Activated CD4-positive, alpha-beta memory T cell treated with anti-CD3 and anti-CD28 coated beads, Interleukin-2, amount 10 ng/mL, durations not matched to agents 7 days and 5 days (primary cell): ENCODE results near the gene KCTD3. TPM values are rescaled to one million over a fixed set of nuclear protein-coding genes. Genes with fewer than 3 reads are reported as not detected.
A peak's percentile ranks its signal among the peaks of the same experiment; 100 is the strongest.

Source experiments
- CTCF ChIA-PET: fragments of 350-600 bp; sonication (Branson Sonifier 250); formaldehyde crosslinking; loops from one replicate; lab custom pipeline; 2021; ENCODE audit warnings: antibody characterized with exemption, inconsistent platforms; lab: Charles Lee
- POLR2A ChIA-PET: fragments of 350-600 bp; sonication (Branson Sonifier 250); formaldehyde crosslinking; loops from one replicate; lab custom pipeline; 2021; ENCODE audit warnings: antibody characterized with exemption; lab: Charles Lee
- DNase-seq: peaks from one replicate; pipeline ENCODE4 v3.0.0-alpha.2; 2020
- H3K27ac Mint-ChIP-seq: one replicate; pipeline ENCODE4 v1.8.0; 2021; ENCODE audit warnings: mild to moderate bottlenecking, mixed read lengths
- H3K27me3 Mint-ChIP-seq: one replicate; pipeline ENCODE4 v1.8.0; 2021; ENCODE audit warnings: mixed read lengths
- H3K36me3 Mint-ChIP-seq: one replicate; pipeline ENCODE4 v1.8.0; 2021; ENCODE audit warnings: low read depth, mixed read lengths
- H3K4me1 Mint-ChIP-seq: one replicate; pipeline ENCODE4 v1.8.0; 2021; ENCODE audit warnings: mixed read lengths
- H3K4me3 Mint-ChIP-seq: one replicate; pipeline ENCODE4 v1.8.0; 2021; ENCODE audit warnings: mild to moderate bottlenecking, mixed read lengths
- H3K9me3 Mint-ChIP-seq: one replicate; pipeline ENCODE4 v1.8.0; 2021; ENCODE audit warnings: mixed read lengths
- total RNA-seq, 2 experiments: library from RNA; stranded (reverse); gene quantifications; one replicate each; pipeline ENCODE4 v1.2.3, GENCODE V29; 2021

The KCTD3 gene
- total RNA-seq, 2 experiments from 2014 or later, result 3.4 TPM

DNA sequence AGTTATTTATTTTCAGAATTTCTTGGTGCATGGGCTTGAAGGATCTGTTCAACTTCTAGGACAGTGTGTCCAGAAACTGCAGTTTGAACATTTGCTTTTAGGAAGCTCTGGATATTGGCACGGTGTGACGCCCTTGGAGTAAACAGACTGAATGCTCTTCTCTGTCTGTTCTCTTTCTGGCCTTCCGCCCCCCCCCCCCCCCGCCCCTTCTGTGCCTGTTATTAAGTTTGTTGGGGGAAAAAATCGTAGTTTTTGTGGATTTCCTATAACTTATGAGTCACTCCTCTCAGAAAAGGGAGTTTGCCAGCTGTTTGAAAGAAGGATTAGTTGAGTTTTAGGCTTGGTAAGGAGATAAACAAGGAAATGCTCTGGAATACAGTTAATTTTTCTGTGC, 1.2 kb downstream of the KCTD3 start:
- Mint-ChIP-seq H3K4me1 (peaks cover 25% of the 10 kb centered on the region), H3K9me3 (no peaks in the 10 kb centered on the region), H3K27me3 (peaks cover 25% of the 10 kb centered on the region), H3K4me3 (peak overlapping the region; percentile 72), H3K36me3 (no peaks in the 10 kb centered on the region), H3K27ac (peak overlapping the region; percentile 19)
- POLR2A ChIA-PET, result no interaction called here
- CTCF ChIA-PET, result no interaction called here
- no peak for DNase-seq

DNA sequence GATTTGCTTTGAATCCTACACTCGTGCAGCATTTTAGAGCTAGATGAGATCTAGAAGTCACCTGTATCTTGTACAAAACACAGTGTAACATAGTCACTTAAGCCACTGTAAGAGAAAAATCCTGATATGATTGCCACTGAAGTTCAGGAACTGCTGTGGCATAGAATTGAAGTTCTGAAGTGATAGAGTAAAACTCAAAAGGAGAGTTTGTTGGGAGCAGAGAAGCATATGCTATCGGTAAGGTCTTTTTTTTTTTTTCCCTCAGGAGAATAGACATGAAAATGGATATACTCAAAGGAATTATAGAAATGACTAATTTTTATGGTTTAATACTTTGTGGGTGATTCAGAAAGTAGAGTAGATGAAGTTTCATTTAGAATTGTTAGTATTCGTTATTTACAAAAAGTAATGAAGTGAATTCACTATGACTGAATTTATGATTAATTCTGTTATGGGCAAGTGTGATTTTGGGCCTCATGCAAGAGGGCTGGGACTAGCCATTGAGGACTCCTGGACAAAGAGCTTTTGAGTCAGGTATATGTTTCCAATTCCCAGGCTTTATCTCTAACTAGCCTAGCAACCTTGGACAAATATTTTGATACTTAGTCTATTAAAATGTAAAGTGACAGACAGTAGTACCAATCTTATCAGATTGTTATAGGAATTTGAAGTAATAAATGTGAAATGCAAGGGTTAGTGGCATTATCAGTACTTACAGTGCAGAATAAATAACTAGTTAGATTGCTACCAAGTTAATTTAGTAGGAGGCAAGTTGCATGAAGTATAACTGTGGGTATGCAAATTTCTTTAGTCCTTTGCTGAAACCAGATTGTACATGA, 3.1 kb downstream of the KCTD3 start:
- DNase-seq, result no peak
- POLR2A ChIA-PET, result no interaction called here
- Mint-ChIP-seq H3K27ac (no peak overlapping the region), H3K4me3 (no peak overlapping the region), H3K4me1 (peaks cover 25% of the 10 kb centered on the region), H3K27me3 (peaks cover 25% of the 10 kb centered on the region), H3K9me3 (no peaks in the 10 kb centered on the region), H3K36me3 (no peaks in the 10 kb centered on the region)
- CTCF ChIA-PET, result interaction anchor here (0.7 kb wide), 1 partner anchor 967 kb away, joined by 4 read pairs; no protein-coding TSS in a partner anchor

DNA sequence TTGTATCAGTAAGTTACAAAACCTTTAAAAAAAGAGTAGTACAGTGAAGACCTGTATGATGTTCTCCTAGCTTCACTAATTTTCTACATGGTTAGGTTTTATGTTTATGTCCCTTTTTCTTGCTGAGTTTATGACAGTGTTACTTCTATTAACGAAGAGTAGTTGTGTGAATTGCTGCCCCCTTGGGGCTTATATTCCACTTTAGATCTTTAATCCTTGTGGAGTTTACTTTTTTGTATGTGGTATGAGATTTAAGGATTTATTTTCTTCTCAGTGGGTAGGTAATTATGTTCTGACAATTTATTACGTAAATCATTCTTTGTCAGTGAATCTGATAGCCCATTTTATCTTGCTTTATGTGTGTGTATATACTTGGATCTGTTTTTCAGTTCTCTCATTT, 14.8 kb downstream of the KCTD3 start:
- Mint-ChIP-seq H3K9me3 (no peaks in the 10 kb centered on the region), H3K4me3 (no peak overlapping the region), H3K27ac (no peak overlapping the region), H3K36me3 (peaks cover 3% of the 10 kb centered on the region), H3K27me3 (no peaks in the 10 kb centered on the region), H3K4me1 (no peaks in the 10 kb centered on the region)
- CTCF ChIA-PET, result no interaction called here
- POLR2A ChIA-PET, result no interaction called here
- DNase-seq, result no peak

GRCh38 chr1:215583185-215583749, 16.2 kb downstream of the KCTD3 start:
- H3K4me3 Mint-ChIP-seq, result no peak overlapping the region
- H3K27ac Mint-ChIP-seq, result no peak overlapping the region
- ChIA-PET CTCF (no interaction called here), POLR2A (no interaction called here)
- no peaks in the 10 kb centered on the region for H3K27me3 Mint-ChIP-seq
- DNase-seq, result no peak
- peaks cover 3% of the 10 kb centered on the region for H3K36me3 Mint-ChIP-seq
- no peaks in the 10 kb centered on the region for H3K9me3 Mint-ChIP-seq
- no peaks in the 10 kb centered on the region for H3K4me1 Mint-ChIP-seq

- ChIA-PET POLR2A (no interaction called here), CTCF (no interaction called here)
- Mint-ChIP-seq H3K4me3 (no peak overlapping the region), H3K4me1 (no peaks in the 10 kb centered on the region), H3K36me3 (no peaks in the 10 kb centered on the region), H3K27ac (no peak overlapping the region), H3K27me3 (no peaks in the 10 kb centered on the region), H3K9me3 (no peaks in the 10 kb centered on the region)
- DNase-seq, result no peak
Observed at GRCh38 chr1:215584389-215584788, 17.3 kb downstream of the KCTD3 start.

DNA sequence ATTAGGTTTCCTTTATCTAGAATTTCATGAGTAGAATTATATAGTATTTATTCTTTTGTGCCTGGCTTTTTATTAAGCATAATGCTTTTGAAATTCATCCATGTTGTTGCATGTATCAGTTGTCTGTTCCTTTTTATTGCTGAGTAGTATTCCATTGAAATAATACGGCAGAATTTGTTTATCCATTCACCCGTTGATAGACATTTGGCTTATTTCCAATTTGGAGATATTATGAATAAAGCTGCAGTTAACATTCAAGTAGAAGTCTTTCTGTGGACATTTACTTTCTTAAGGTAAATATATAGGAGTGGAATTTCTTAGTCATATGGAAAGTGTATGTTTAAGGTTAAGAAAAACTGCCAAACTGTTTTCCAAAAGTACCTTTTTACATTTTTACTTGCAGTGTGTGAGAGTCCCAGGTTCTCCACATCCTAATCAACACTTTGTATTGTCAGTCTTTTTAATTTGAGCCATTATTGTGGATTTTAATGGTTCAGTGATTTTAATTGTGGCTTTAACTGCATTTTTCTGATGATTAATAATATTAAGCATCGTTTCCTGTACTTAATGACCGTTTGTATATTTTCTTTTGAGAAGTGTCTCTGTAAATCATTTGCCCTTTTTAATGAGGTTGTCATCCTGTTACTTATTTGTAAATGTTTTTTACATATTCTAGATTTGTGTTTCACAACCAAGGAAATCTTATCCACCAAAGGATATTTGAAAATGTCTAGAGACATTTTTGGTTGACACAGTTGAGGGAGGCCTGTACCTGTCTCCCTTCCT, 22.7 kb downstream of the KCTD3 start:
- DNase-seq, result no peak
- no peaks in the 10 kb centered on the region for H3K9me3 Mint-ChIP-seq
- no peak overlapping the region for H3K27ac Mint-ChIP-seq
- ChIA-PET POLR2A (no interaction called here), CTCF (no interaction called here)
- H3K36me3 Mint-ChIP-seq, result no peaks in the 10 kb centered on the region
- peaks cover 10% of the 10 kb centered on the region for H3K4me1 Mint-ChIP-seq
- H3K4me3 Mint-ChIP-seq, result no peak overlapping the region
- no peaks in the 10 kb centered on the region for H3K27me3 Mint-ChIP-seq

GRCh38 chr1:215590779-215591491, 23.8 kb downstream of the KCTD3 start:
- ChIA-PET CTCF (interaction anchor here (0.7 kb wide), 1 partner anchor 24 kb away, joined by 4 read pairs; the partner anchor contains the start of gene KCTD3), POLR2A (no interaction called here)
- no peaks in the 10 kb centered on the region for H3K27me3 Mint-ChIP-seq
- no peak for DNase-seq
- no peaks in the 10 kb centered on the region for H3K36me3 Mint-ChIP-seq
- H3K4me3 Mint-ChIP-seq, result no peak overlapping the region
- H3K4me1 Mint-ChIP-seq, result peaks cover 10% of the 10 kb centered on the region
- no peak overlapping the region for H3K27ac Mint-ChIP-seq
- no peaks in the 10 kb centered on the region for H3K9me3 Mint-ChIP-seq

- H3K9me3 Mint-ChIP-seq, result no peaks in the 10 kb centered on the region
- CTCF ChIA-PET, result interaction anchor here (1.5 kb wide), 1 partner anchor 12 kb away, joined by 6 read pairs; no protein-coding TSS in a partner anchor
- H3K27me3 Mint-ChIP-seq, result no peaks in the 10 kb centered on the region
- H3K4me3 Mint-ChIP-seq, result no peak overlapping the region
- DNase-seq, result no peak
- no peaks in the 10 kb centered on the region for H3K36me3 Mint-ChIP-seq
- peaks cover 10% of the 10 kb centered on the region for H3K4me1 Mint-ChIP-seq
- H3K27ac Mint-ChIP-seq, result no peak overlapping the region
- POLR2A ChIA-PET, result no interaction called here
Observed at GRCh38 chr1:215594640-215595039, 27.5 kb downstream of the KCTD3 start.

DNA sequence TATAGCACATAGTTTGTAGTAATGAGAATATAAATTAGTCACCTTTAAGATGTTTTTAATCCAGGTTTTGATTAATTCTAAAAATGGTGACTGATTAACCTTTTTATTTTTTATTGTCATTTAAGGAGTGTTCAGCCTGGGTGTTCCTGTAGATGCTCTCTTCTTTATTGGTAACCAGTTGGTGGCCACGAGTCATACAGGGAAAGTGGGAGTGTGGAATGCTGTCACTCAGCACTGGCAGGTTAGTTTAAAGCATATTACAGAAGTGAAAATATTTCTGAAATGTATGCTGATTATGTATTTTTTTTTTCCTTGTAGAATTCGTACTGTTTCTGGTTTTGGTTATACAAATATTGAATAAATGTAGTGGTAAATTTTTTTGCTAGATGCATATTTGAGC, 28.1 kb downstream of the KCTD3 start:
- Mint-ChIP-seq H3K9me3 (no peaks in the 10 kb centered on the region), H3K27ac (no peak overlapping the region), H3K27me3 (no peaks in the 10 kb centered on the region), H3K36me3 (no peaks in the 10 kb centered on the region), H3K4me1 (peaks cover 10% of the 10 kb centered on the region), H3K4me3 (no peak overlapping the region)
- ChIA-PET CTCF (interaction anchor here (1.5 kb wide), 1 partner anchor 12 kb away, joined by 6 read pairs; no protein-coding TSS in a partner anchor), POLR2A (no interaction called here)
- no peak for DNase-seq

GRCh38 chr1:215597961-215598360, 30.9 kb downstream of the KCTD3 start:
- Mint-ChIP-seq H3K4me1 (peaks cover 5% of the 10 kb centered on the region), H3K27me3 (no peaks in the 10 kb centered on the region), H3K4me3 (no peak overlapping the region), H3K27ac (no peak overlapping the region), H3K36me3 (no peaks in the 10 kb centered on the region), H3K9me3 (no peaks in the 10 kb centered on the region)
- DNase-seq, result no peak
- CTCF ChIA-PET, result no interaction called here
- POLR2A ChIA-PET, result no interaction called here

- Mint-ChIP-seq H3K4me1 (no peaks in the 10 kb centered on the region), H3K27ac (no peak overlapping the region), H3K4me3 (no peak overlapping the region), H3K27me3 (no peaks in the 10 kb centered on the region), H3K36me3 (no peaks in the 10 kb centered on the region), H3K9me3 (no peaks in the 10 kb centered on the region)
- CTCF ChIA-PET, result no interaction called here
- POLR2A ChIA-PET, result no interaction called here
- no peak for DNase-seq
Observed at GRCh38 chr1:215599418-215600074, 32.4 kb downstream of the KCTD3 start.

DNA sequence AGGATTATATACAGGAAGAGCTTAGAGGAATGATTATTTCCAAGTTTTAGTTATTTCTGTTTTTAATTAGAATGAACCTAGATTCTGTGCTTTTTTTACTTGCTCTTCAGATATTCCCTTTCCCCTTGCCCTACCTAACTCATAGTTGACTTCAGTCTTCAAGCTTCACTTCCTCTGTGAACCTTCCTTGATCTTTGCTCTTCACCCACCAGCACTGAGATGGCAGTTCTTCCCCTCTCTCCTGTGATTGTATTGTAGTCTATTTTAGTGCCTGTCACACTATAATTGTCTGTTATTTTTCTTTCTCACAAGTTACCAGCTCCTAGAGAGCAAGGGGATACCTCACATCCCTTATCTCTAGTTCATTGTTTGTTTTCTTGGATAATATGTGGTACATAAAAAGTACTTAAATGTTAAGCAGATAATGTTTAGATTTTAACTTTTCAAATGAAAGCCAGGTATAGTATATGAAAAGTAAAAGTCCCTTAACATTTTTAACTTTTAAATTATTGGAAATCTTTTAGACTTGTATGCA, 33.2 kb downstream of the KCTD3 start:
- H3K27ac Mint-ChIP-seq, result no peak overlapping the region
- ChIA-PET POLR2A (no interaction called here), CTCF (no interaction called here)
- no peak overlapping the region for H3K4me3 Mint-ChIP-seq
- no peaks in the 10 kb centered on the region for H3K9me3 Mint-ChIP-seq
- no peaks in the 10 kb centered on the region for H3K4me1 Mint-ChIP-seq
- H3K36me3 Mint-ChIP-seq, result no peaks in the 10 kb centered on the region
- no peak for DNase-seq
- H3K27me3 Mint-ChIP-seq, result no peaks in the 10 kb centered on the region
